ENCODE measurements around the gene SRPK1.
A peak's percentile ranks its signal among the peaks of the same experiment; 100 is the strongest.

Gene SRPK1

DNA sequence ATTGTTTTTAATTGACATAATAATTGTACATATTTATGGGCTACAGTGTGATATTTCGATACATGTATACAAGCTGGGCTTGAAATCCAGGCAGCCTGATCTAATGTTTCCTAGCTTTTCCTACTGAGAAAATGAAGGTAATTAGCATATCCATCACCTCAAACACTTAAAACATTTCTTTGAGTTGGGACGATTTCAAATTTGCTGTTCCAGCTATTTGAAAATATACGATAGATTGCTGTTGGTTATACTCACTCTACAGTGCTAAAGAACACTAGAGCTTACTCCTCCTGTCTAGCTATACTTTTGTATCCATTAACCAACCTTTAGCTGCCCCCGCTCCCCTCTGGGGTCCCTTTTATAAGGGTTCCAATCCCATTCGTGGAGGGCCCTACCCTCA is 111.1 kb downstream of the SRPK1 start:
- Histone ChIP-seq H3K79me2 (ENCODE audit: control insufficient read depth, insufficient read depth, low read length, poor library complexity) (no peaks in the 10 kb centered on the region), H3K4ac (ENCODE audit: low read depth, low read length) (no peak overlapping the region), H3K4me2 (ENCODE audit: low read length) (no peak overlapping the region), H4K8ac (ENCODE audit: low read depth, low read length) (no peak overlapping the region), H3K79me1 (ENCODE audit: low read length) (no peaks in the 10 kb centered on the region), H3K23ac (ENCODE audit: low read length) (no peak overlapping the region), H3K4me1 (ENCODE audit: control insufficient read depth in 1 of 2, insufficient read depth in 2 of 2, low read length in 2 of 2) (no peaks in the 10 kb centered on the region), H2BK12ac (ENCODE audit: low read length) (no peak overlapping the region), H3K9me3 (ENCODE audit: insufficient read depth, low read depth, low read length) (peaks cover 3% of the 10 kb centered on the region), H3K18ac (ENCODE audit: low read length) (no peak overlapping the region), H2AFZ (ENCODE audit: insufficient read depth, low read length, poor library complexity) (no peak overlapping the region), H2BK120ac (ENCODE audit: insufficient read depth, low read length, poor library complexity) (no peak overlapping the region), H3K27me3 (ENCODE audit: insufficient read depth, low read length) (no peaks in the 10 kb centered on the region), H3K36me3 (ENCODE audit: control insufficient read depth in 1 of 2, insufficient read depth in 2 of 2, low read length in 2 of 2) (no peaks in the 10 kb centered on the region), H4K91ac (ENCODE audit: low read depth, low read length) (no peak overlapping the region), H3K27ac (ENCODE audit: low read depth, low read length) (no peak overlapping the region), H2BK5ac (ENCODE audit: low read depth, low read length, poor library complexity) (no peak overlapping the region), H2AK5ac (ENCODE audit: low read length) (no peak overlapping the region), H4K12ac (ENCODE audit: low read depth, low read length) (no peak overlapping the region), H3K14ac (ENCODE audit: low read length) (no peak overlapping the region), H3K9ac (ENCODE audit: low read length) (no peak overlapping the region), H3K4me3 (ENCODE audit: low read depth, low read length) (no peak overlapping the region)
- DNase-seq: no peak
- WGBS (ENCODE audit: extremely low coverage, insufficient coverage, insufficient read length): no CpG with 5 or more reads among the region's 5 CpGs

DNA sequence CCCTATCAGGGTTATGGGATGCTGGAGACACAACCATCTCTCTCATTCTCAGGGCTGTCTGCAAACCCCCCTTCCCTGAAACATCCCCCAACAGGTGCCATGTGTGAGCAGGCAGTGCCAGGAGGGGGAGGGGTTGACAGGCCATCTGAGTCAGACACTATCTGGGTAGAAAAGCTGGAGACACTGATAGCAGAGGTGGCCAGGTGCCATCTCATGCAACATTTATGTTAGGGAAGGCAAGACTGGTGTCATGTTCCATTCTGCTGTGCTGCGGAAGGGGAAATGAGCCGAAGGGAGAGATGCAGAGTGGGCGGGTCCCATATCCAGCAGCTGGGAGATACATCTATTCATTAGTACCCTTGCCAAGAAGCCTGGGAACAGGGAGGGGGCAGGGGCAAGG is 112.2 kb downstream of the SRPK1 start:
- Histone ChIP-seq H3K18ac (ENCODE audit: low read length) (no peak overlapping the region), H2AK5ac (ENCODE audit: low read length) (no peak overlapping the region), H3K9me3 (ENCODE audit: insufficient read depth, low read depth, low read length) (peaks cover 3% of the 10 kb centered on the region), H3K4me1 (ENCODE audit: control insufficient read depth in 1 of 2, insufficient read depth in 2 of 2, low read length in 2 of 2) (no peaks in the 10 kb centered on the region), H3K36me3 (ENCODE audit: control insufficient read depth in 1 of 2, insufficient read depth in 2 of 2, low read length in 2 of 2) (no peaks in the 10 kb centered on the region), H2BK5ac (ENCODE audit: low read depth, low read length, poor library complexity) (no peak overlapping the region), H3K4ac (ENCODE audit: low read depth, low read length) (no peak overlapping the region), H3K27me3 (ENCODE audit: insufficient read depth, low read length) (no peaks in the 10 kb centered on the region), H3K14ac (ENCODE audit: low read length) (no peak overlapping the region), H3K23ac (ENCODE audit: low read length) (no peak overlapping the region), H3K79me2 (ENCODE audit: control insufficient read depth, insufficient read depth, low read length, poor library complexity) (no peaks in the 10 kb centered on the region), H3K9ac (ENCODE audit: low read length) (no peak overlapping the region), H3K27ac (ENCODE audit: low read depth, low read length) (no peak overlapping the region), H4K91ac (ENCODE audit: low read depth, low read length) (no peak overlapping the region), H3K79me1 (ENCODE audit: low read length) (no peaks in the 10 kb centered on the region), H4K8ac (ENCODE audit: low read depth, low read length) (no peak overlapping the region), H2BK120ac (ENCODE audit: insufficient read depth, low read length, poor library complexity) (no peak overlapping the region), H2BK12ac (ENCODE audit: low read length) (no peak overlapping the region), H4K12ac (ENCODE audit: low read depth, low read length) (no peak overlapping the region), H2AFZ (ENCODE audit: insufficient read depth, low read length, poor library complexity) (no peak overlapping the region), H3K4me3 (ENCODE audit: low read depth, low read length) (no peak overlapping the region), H3K4me2 (ENCODE audit: low read length) (no peak overlapping the region)
- no peak for DNase-seq
- no CpG with 5 or more reads among the region's 3 CpGs for WGBS (ENCODE audit: extremely low coverage, insufficient coverage, insufficient read length)

DNA sequence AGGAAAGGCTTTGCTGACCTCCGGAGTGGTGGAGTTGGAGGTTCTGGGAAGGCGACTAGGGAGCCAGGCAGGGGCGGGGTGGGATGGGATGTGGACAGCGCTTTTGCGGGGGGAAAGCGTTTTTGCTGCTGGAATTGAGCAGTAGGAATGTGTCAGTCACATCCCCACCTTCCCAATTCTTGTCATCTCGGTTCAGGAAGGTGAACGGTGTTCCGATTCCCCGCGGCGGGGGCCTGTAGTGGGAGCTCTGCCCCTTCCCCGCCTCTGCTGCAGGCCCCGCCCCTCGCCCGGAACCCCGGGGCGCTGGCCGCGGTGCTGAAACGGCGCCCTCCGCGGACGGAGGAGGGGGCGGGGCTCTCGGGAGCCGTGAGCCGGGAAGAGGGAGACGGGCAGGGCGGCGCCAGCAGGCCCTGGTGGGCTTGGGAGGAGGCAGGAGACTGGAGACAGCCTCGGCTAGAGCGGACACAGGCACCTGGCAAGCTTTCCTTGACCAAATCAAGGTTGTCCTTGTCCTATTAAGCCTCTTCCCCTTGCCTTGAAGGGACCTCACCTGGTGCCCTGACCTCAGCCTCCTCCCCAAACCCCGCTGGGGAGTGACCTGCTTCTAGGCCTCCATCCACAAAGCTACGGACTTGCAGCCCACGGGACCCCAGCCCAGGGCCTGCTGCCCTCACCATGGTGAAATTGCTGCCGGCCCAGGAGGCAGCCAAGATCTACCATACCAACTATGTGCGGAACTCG is 115.7 kb downstream of the SRPK1 start, which contains the start of gene LHFPL5:
Gene LHFPL5, plus strand, starts transcription at position 357 of the 741 bp plus-strand sequence. Its CDS starts 319 bp downstream, at position 676.
- H4K8ac ChIP-seq (ENCODE audit: low read depth, low read length): no peak within 1 kb of the TSS
- H2AK5ac ChIP-seq (ENCODE audit: low read length): no peak within 1 kb of the TSS
- H3K4me1 ChIP-seq (ENCODE audit: control insufficient read depth in 1 of 2, insufficient read depth in 2 of 2, low read length in 2 of 2): no peaks in the 10 kb centered on the region
- peak within 1 kb of the TSS; percentile 78 for H3K4me2 ChIP-seq (ENCODE audit: low read length)
- no peak within 1 kb of the TSS for H4K91ac ChIP-seq (ENCODE audit: low read depth, low read length)
- peak; percentile 32 to 71 for DNase-seq
- no CpG with 5 or more reads among the region's 40 CpGs for WGBS (ENCODE audit: extremely low coverage, insufficient coverage, insufficient read length)
- H3K27me3 ChIP-seq (ENCODE audit: insufficient read depth, low read length): no peaks in the 10 kb centered on the region
- no peak within 1 kb of the TSS for H2BK120ac ChIP-seq (ENCODE audit: insufficient read depth, low read length, poor library complexity)
- H3K14ac ChIP-seq (ENCODE audit: low read length): no peak within 1 kb of the TSS
- H2AFZ ChIP-seq (ENCODE audit: insufficient read depth, low read length, poor library complexity): no peak within 1 kb of the TSS
- no peak within 1 kb of the TSS for H3K4ac ChIP-seq (ENCODE audit: low read depth, low read length)
- H3K9ac ChIP-seq (ENCODE audit: low read length): no peak within 1 kb of the TSS
- no peaks in the 10 kb centered on the region for H3K79me2 ChIP-seq (ENCODE audit: control insufficient read depth, insufficient read depth, low read length, poor library complexity)
- no peaks in the 10 kb centered on the region for H3K79me1 ChIP-seq (ENCODE audit: low read length)
- H2BK5ac ChIP-seq (ENCODE audit: low read depth, low read length, poor library complexity): no peak within 1 kb of the TSS
- no peak within 1 kb of the TSS for H3K27ac ChIP-seq (ENCODE audit: low read depth, low read length)
- no peak within 1 kb of the TSS for H3K23ac ChIP-seq (ENCODE audit: low read length)
- H4K12ac ChIP-seq (ENCODE audit: low read depth, low read length): no peak within 1 kb of the TSS
- no peak within 1 kb of the TSS for H2BK12ac ChIP-seq (ENCODE audit: low read length)
- H3K9me3 ChIP-seq (ENCODE audit: insufficient read depth, low read depth, low read length): peaks cover 3% of the 10 kb centered on the region
- no peak within 1 kb of the TSS for H3K18ac ChIP-seq (ENCODE audit: low read length)
- H3K4me3 ChIP-seq (ENCODE audit: low read depth, low read length): peak within 1 kb of the TSS; percentile 54
- H3K36me3 ChIP-seq (ENCODE audit: control insufficient read depth in 1 of 2, insufficient read depth in 2 of 2, low read length in 2 of 2): no peaks in the 10 kb centered on the region

DNA sequence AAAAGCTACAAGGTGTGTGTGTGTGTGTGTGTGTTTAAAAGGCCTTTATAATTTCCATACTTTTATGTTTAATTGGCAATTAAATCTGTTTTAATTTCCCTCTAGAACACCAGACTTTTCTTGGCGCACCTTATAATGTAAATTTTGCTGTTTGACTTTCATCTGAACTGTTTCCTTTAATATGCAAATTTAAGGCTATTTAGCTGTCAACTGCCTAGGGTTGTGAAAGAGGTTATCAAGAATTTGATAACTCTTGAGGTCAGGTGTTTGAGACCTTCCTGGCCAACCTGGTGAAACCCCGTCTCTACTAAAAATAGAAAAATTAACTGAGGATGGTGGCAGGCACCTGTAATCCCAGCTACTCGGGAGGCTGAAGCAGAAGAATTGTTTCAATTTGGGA is 119.8 kb downstream of the SRPK1 start:
- no peaks in the 10 kb centered on the region for H3K36me3 ChIP-seq (ENCODE audit: control insufficient read depth in 1 of 2, insufficient read depth in 2 of 2, low read length in 2 of 2)
- peaks cover 3% of the 10 kb centered on the region for H3K9me3 ChIP-seq (ENCODE audit: insufficient read depth, low read depth, low read length)
- no peak overlapping the region for H3K4ac ChIP-seq (ENCODE audit: low read depth, low read length)
- no CpG with 5 or more reads among the region's 3 CpGs for WGBS (ENCODE audit: extremely low coverage, insufficient coverage, insufficient read length)
- no peaks in the 10 kb centered on the region for H3K4me1 ChIP-seq (ENCODE audit: control insufficient read depth in 1 of 2, insufficient read depth in 2 of 2, low read length in 2 of 2)
- H2BK120ac ChIP-seq (ENCODE audit: insufficient read depth, low read length, poor library complexity): no peak overlapping the region
- H4K91ac ChIP-seq (ENCODE audit: low read depth, low read length): no peak overlapping the region
- no peak overlapping the region for H3K18ac ChIP-seq (ENCODE audit: low read length)
- no peak overlapping the region for H4K12ac ChIP-seq (ENCODE audit: low read depth, low read length)
- no peak for DNase-seq
- no peaks in the 10 kb centered on the region for H3K79me1 ChIP-seq (ENCODE audit: low read length)
- H3K14ac ChIP-seq (ENCODE audit: low read length): no peak overlapping the region
- no peak overlapping the region for H3K27ac ChIP-seq (ENCODE audit: low read depth, low read length)
- H3K79me2 ChIP-seq (ENCODE audit: control insufficient read depth, insufficient read depth, low read length, poor library complexity): no peaks in the 10 kb centered on the region
- H2BK12ac ChIP-seq (ENCODE audit: low read length): no peak overlapping the region
- H2BK5ac ChIP-seq (ENCODE audit: low read depth, low read length, poor library complexity): no peak overlapping the region
- no peak overlapping the region for H3K23ac ChIP-seq (ENCODE audit: low read length)
- no peak overlapping the region for H3K4me3 ChIP-seq (ENCODE audit: low read depth, low read length)
- H2AK5ac ChIP-seq (ENCODE audit: low read length): no peak overlapping the region
- H3K27me3 ChIP-seq (ENCODE audit: insufficient read depth, low read length): no peaks in the 10 kb centered on the region
- no peak overlapping the region for H4K8ac ChIP-seq (ENCODE audit: low read depth, low read length)
- H3K9ac ChIP-seq (ENCODE audit: low read length): no peak overlapping the region
- H3K4me2 ChIP-seq (ENCODE audit: low read length): no peak overlapping the region
- no peak overlapping the region for H2AFZ ChIP-seq (ENCODE audit: insufficient read depth, low read length, poor library complexity)

All from trophoblast cell (in vitro differentiated cells and primary cell).